ENCODE measurements around the gene NRCAM.
"Not testable (repeated sequence)": the region's sequence is repeated elsewhere in the genome, so short reads cannot be mapped to it uniquely, and the experiment has no call there.

The NRCAM gene

DNA sequence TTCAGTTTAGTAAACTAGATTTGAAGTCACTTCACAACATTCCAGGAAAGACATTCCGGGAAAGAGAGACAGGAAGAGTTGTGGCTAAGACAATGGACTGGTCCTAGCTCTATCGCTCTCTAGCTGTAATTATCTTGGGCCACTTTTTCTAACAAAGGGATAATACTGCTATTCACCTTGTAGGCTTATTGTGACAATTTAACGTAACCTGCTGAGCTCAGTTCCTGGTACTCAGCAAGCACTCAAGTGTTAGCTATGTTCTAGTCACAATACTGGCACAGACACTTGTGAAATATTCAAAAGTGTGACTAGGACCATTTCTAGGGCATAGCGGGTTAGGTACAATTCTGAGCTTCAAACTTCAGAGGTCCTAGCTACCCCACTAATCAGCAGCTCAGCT lies 12.0 kb upstream of the NRCAM start:
- H3K27ac ChIP-seq: no peak overlapping the region
- TF ChIP-seq ZFX (IDR thresholded peaks at IDR 0.05): no peak
- TF ChIP-seq, protein P1, sequence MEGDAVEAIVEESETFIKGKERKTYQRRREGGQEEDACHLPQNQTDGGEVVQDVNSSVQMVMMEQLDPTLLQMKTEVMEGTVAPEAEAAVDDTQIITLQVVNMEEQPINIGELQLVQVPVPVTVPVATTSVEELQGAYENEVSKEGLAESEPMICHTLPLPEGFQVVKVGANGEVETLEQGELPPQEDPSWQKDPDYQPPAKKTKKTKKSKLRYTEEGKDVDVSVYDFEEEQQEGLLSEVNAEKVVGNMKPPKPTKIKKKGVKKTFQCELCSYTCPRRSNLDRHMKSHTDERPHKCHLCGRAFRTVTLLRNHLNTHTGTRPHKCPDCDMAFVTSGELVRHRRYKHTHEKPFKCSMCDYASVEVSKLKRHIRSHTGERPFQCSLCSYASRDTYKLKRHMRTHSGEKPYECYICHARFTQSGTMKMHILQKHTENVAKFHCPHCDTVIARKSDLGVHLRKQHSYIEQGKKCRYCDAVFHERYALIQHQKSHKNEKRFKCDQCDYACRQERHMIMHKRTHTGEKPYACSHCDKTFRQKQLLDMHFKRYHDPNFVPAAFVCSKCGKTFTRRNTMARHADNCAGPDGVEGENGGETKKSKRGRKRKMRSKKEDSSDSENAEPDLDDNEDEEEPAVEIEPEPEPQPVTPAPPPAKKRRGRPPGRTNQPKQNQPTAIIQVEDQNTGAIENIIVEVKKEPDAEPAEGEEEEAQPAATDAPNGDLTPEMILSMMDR (conservative IDR thresholded peaks at IDR 0.05): no peak

DNA sequence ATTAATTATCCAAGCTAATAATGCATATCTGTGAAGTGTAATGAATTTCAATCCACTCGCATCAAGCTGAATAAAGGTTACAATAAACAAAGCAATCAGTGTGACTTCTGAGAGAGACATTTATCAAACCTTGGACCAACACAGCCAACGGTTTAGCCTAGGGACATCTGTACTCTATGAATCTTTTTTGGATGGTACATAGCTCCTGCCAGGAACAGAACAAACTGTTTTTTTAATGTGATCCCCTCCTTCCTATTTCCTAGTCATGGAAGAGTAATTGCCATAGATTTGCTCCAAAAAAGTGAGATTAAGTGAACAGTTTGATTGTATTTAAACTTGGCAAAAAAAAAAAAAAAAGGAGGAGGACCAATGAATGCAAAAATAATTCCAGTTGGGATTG lies 11.2 kb upstream of the NRCAM start:
- H3K27ac ChIP-seq: no peak overlapping the region
- TF ChIP-seq, protein P1 (conservative IDR thresholded peaks at IDR 0.05): no peak
- TF ChIP-seq ZFX (IDR thresholded peaks at IDR 0.05): no peak

DNA sequence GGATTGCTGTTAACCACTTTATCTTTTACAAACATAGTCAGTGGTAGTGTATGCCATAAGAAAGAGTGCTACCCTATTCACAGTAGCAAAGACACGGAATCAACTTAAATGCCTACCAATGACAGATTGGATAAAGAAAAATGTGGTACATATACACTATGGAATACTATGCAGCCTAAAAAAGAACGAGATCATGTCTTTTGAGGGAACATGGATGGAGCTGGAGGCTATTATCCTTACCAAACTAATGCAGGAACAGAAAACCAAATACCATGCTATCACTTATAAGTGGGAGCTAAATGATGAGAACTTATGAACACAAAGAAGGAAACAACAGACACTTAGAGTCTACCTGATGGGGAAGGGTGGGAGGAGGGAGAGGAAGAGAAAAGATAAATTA lies 10.1 kb upstream of the NRCAM start:
- H3K27ac ChIP-seq: not testable (repeated sequence)

DNA sequence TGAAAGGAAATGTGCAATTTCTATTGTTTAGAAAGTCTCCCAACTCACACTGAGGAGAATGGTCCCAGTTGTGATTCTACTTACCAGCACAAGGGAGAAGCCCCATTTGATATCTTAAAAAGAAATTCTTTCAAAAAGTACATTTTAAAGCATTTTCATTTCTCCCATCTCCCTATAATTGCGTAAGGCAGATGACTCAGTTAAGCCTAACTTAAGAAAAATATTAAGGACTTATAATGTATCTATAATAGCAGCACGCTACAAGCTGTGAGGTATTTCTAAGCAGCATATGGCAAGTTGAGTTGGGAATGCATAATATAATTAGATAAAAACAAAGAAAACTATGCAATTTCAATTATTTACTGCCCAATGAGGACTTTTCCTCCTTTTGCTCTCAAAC lies 8.5 kb upstream of the NRCAM start:
- no peak overlapping the region for H3K27ac ChIP-seq
- TF ChIP-seq ZFX (IDR thresholded peaks at IDR 0.05): no peak
- TF ChIP-seq, protein P1 (conservative IDR thresholded peaks at IDR 0.05): no peak

DNA sequence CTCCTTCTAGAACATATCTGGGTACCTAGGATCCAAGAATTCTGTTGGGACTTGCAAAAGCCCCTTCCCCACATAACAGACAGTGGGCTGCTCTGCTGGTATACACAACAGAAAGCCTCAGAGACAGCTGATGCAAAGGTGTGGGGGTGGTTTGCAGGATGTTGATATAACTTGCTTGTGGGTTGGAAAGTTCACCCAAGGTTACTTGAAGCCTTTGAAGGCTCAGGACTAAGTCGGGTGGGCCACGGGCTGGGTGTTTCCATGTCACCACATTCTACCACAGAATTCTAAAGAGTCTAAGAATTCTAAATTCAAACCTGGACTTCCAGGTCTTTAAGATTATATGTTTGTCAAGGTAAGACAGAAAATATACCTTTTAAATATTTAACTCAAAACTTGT lies 7.4 kb upstream of the NRCAM start:
- TF ChIP-seq, protein P1 (conservative IDR thresholded peaks at IDR 0.05): no peak
- no peak for TF ChIP-seq ZFX (IDR thresholded peaks at IDR 0.05)
- H3K27ac ChIP-seq: no peak overlapping the region

DNA sequence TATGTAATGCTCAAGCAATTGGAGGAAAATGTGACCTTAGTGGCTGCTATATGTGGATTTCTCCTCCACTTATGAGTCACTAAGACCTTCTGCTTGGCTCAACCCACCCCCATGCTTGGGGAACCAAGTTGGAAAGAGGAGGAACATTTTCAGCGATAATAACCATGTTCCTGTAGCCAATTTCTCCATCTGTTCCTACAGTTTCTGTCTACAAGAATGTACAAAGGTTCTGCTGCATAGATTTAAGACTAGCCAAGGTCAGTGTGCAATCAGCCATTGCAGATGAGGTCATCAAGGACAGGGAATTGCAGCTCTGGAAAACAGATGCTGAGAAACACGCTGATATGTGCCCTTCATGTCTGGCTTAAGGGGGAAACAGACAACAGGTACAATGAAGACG lies 5.6 kb upstream of the NRCAM start:
- no peak overlapping the region for H3K27ac ChIP-seq
- no peak for TF ChIP-seq ZFX (IDR thresholded peaks at IDR 0.05)
- TF ChIP-seq, protein P1 (conservative IDR thresholded peaks at IDR 0.05): no peak

DNA sequence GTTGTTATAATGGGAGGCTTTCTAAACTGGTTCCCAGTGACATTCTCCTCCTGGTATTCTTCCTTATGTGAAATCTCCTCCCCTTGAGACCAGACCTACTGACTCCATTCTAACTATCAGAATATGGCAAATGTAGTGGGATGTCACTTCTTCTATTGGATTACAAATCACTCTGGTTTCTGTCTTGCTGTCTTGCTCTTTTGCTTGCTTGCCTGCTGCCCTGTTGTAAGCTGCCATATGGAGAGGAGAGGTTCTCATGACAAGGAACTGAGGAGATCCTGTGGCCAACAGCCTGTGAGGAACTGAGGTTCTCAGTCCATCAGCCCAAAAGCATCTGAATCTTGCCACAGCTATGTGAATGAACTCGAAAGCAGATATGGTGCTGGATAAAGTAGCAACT lies 4.7 kb upstream of the NRCAM start:
- H3K27ac ChIP-seq: no peak overlapping the region
- no peak for TF ChIP-seq ZFX (IDR thresholded peaks at IDR 0.05)

DNA sequence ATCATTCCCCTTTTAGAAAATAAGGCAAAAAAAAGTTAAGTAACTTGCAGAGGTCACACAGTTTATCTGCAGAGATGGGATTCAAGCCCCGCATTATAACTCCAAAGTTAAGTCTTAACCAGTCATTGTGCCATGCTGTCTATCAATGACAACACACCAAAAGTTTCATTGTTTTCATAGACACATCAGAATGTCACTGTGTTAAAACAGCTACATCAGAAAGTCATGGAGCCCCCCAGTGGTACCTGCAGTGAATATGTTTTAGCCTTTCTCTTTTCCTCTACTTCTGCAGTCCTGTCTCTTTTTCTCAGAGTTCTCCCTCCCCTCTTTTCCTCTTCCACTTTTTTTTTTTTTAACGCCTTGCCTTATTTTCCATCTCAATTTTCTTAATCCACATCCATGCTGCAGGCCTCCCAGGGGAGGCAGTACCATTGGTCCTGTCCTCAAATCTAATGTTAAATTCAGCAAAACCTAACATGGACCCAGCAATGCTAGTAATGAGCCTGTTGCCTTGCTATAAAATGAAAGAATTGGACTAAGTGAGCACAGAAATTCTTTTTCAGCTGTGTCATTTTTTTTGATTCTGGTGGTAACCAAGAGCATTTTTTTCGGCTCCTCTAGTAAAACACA lies 3.8 kb upstream of the NRCAM start:
- no peak overlapping the region for H3K27ac ChIP-seq
- TF ChIP-seq, protein P1 (conservative IDR thresholded peaks at IDR 0.05): peak; percentile 79
- no peak for TF ChIP-seq ZFX (IDR thresholded peaks at IDR 0.05)

Data from C4-2B (cell line).